ENCODE results near the gene POLR1E.
A peak's percentile ranks its signal among the peaks of the same experiment; 100 is the strongest.

The POLR1E gene, protein sequence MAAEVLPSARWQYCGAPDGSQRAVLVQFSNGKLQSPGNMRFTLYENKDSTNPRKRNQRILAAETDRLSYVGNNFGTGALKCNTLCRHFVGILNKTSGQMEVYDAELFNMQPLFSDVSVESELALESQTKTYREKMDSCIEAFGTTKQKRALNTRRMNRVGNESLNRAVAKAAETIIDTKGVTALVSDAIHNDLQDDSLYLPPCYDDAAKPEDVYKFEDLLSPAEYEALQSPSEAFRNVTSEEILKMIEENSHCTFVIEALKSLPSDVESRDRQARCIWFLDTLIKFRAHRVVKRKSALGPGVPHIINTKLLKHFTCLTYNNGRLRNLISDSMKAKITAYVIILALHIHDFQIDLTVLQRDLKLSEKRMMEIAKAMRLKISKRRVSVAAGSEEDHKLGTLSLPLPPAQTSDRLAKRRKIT

DNA sequence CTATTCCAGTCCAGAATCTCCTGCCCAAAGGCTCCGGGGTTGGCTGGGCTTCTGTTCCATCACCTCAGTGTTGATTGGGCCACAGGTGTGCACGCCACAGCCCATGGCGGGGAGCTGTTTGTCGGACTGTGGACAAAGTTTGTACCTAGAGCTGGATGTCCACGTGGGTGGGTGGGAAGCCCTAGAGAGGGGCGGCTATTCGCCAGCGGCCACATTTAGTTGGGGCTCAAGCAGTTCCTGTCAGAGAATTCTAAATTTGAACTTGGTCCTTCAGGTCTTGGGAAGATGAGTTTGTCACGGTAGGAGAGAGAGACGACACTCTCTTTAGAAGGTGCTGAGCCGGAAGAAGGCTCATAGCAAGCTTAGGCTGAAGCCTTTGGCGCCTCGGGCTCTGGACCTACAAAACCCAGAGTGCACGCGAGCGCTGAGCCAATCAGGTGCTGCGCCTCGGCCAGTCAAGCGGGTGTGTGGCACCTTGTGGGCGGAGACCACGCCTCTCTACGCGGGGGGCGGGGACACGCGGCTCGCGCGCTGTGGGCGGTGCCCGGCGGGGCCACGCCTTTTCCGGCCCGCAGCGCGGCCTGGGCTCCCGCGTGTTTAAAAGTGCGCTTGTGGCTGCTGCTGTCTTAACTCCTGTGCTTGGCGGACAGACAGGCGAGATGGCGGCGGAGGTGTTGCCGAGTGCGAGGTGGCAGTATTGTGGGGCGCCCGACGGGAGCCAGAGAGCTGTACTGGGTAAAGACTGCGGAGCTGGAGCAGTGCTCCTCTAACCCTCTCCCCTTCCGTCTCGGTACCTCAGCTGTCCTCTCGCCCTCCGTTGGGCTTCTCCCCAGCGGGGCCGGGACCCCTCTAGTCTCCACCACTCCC is at the start of gene POLR1E:
TSS of gene POLR1E (plus strand) at position 560 of the 867 bp plus-strand sequence. CDS start at position 660, 100 bp downstream.
- DNase-seq, result peak; percentile 86

DNA sequence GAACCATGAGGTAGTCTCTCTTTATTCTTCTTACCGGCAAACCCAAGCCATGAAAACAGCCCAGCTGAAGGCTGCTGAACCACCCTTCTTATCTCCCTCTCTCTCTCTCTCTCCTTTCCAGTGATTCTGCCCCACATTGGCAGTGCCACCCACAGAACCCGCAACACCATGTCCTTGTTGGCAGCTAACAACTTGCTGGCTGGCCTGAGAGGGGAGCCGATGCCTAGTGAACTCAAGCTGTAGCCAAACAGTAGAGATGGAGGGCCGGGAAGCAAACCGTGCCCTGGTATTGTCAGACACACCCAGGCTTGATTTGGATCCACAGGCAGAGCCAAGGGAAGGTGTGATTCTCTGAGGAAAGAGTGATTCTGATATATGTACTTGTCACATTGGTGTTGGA is 49.2 kb upstream of the POLR1E start:
- no peak for DNase-seq

DNA sequence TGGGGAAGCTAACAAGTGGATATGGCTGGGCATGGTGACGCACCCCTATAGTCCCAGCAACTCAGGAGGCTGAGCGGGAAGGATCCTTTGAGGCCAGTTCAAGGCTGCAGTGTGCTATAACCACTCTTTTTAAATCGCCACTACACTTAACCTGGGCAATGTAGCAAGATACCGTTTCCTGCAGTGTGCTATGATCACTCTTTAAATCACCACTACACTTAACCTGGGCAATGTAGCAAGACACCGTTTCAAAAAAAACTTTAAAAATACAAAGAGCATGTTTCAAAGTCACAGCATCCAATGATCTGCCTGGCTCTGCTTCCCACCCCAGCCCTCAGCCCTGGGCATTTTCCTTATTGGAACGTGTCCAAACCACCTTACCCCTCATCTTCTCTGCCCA is 48.7 kb upstream of the POLR1E start:
- no peak for DNase-seq

DNA sequence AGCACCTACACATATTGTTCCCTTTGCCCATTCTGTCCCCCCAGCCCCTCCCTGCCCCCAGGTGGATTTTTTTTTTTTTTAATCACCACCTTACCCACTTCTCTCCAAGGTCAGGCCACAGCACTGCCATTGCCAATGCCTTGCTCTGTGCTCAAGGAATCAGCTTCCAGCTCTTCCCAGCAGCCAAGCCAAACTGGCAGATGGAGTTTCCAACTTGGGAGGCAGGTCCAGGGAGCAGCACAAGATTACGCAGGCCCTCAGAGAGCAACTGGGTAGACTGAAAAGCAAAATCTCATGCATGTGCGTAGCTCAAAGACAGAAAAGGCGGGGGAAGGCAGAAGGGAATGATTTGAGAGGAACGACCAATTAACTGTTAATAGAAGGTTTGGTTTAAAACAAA is 48.1 kb upstream of the POLR1E start:
- DNase-seq, result no peak

DNA sequence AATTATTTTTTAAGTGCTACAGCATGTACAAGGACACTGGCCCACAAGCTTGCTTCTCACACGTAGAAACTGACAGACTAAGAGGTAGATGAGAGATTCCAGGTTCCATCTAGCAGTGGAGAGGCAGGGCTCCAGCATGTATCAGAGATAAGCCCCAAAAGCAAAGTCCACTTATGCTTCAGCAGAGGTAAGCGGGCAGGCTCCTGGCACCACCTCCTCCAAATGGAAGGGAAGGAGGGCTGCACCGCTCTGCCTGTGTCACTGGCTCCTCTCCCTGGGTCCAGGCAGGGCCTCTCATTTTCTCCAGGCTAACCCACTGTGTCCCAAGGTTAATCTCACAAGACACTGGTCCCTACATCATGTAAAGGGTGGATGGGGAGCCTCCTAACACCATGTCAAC is 47.4 kb upstream of the POLR1E start:
- no peak for DNase-seq

DNA sequence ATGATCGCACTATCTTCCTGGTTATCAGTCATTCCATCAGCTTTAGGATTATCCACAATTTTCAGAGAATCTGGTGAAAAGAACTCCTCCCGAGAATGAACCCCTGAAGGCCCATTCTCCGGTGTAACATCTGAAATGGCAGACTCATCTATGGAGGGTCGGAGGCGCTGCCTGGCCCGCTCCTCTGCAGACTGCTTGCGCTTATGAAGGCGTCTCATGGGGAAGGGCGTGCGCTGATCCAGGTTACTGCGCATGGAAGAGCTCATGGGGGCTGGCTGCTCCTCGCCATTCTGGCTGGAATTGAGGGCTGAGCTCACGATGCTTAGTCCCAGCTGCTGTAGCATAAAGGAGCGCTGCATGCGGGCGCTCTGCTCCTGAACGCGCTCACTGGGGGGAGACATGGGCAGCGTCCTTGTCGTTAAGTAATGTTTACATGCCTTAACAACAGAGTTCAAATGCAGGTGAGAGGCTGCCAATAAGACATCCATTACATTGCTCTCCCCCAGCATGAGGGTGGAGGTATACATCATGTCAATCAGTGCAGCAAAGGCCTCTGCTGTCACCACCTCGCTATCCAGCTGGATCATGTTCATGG is 43.9 kb upstream of the POLR1E start:
- no peak for DNase-seq

DNA sequence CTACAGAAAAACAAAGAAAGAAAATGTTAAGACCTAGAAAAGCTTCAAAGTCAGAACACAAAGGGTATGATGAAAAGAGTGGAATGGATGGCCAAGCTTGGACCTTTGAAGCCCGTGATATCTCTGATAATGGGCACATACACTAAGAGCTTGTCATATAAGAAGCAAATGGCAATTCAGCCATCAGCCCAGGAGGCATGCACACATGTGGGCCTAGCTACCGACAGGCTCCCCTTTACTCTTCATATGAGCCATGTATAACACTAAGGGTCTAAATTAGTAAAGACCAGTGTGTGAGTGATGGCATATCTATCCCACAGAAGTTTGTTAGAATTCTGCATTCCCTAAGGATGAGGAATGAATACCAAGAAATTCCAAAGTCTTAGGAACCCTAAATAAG is 43.2 kb upstream of the POLR1E start:
- no peak for DNase-seq

DNA sequence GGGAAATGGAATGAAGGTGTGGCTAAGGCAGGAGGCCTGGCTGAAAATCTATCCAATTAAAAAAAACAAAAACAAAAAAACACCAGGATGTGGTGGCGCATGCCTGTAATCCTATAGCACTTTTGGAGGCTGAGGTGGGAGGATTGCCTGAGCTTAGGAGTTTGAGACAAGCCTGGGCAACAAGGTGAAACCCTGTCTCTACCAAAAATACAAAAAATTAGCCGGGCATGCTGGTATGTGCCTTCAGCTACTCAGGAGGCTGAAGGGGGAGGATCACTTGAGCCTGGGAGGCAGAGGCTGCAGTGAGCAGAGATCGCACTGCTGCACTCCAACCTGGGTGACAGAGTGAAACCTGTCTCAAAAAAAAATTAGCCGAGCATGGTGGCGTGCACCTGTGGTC is 42.2 kb upstream of the POLR1E start:
- DNase-seq, result no peak

DNA sequence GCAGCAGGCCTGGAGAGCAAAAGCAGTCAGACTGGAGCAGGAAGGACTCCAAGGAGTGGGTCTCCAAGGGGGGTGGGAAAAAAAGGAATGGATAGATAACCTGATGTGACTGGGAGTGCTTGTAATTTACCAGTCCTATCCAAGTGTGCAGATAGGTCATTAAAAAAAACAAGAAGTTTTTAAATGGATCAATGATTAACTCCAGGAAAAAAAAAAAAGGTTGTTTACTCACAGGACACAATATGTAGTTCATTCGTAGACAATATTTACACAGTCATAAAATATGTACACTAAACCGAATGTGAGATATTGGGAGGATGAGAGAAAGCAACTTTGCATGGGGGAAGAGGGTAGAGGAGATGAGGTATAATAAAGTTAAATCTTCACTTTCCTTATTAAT is 40.9 kb upstream of the POLR1E start:
- no peak for DNase-seq

DNA sequence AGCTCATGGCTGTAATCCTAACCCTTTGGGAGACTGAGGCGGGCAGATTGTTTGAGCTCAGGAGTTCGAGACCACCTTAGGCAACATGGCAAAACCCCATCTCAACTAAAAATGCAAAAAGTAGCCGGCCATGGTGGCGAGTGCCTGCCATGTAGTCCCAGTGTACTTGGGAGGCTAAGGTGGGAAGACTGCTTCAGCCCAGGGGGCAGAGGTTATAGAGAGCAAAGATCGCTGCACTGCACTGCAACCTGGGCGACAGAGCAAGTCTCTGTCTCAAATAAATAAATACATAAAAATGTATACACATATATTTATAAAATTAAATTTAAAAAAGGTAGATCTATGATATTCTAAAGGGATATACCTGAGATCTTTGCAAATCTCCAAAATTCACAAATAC is 39.9 kb upstream of the POLR1E start:
- DNase-seq, result no peak

DNA sequence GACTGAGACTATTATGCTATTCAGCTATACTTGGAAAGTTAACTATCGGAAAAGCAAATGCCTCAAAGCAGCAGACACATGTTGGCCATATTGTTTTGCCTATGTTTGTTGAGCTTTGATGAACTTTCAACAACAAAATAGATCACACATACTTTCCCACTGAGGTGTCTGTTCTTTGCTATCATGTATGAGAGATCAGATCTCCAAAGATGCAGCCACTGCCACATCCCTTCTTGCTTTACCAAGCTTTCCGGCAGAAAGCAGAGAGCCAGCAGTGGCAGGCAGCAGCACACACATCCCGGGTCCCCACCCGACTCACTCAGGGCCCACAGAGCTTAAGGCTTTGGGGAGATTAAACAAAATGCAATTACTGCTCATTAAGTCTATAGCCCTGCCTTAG is 39.3 kb upstream of the POLR1E start:
- DNase-seq, result no peak

DNA sequence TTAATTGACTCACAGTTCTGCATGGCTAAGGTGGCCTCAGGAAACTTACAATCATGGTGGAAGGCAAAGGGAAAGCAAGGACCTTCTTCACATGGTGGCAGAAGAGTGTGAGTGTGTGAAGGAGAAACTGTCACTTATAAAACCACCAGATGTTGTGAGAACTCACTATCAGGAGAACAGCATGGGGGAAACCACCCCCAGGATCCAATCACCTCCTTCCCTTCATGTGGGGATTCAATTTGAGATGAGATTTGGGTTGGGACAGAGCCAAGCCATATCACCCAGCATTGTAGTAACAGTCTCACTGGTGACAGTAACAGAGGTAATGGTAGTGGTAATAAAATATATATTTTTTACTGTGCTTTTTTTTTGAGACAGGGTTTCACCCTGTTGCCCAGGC is 38.6 kb upstream of the POLR1E start:
- DNase-seq, result no peak

DNA sequence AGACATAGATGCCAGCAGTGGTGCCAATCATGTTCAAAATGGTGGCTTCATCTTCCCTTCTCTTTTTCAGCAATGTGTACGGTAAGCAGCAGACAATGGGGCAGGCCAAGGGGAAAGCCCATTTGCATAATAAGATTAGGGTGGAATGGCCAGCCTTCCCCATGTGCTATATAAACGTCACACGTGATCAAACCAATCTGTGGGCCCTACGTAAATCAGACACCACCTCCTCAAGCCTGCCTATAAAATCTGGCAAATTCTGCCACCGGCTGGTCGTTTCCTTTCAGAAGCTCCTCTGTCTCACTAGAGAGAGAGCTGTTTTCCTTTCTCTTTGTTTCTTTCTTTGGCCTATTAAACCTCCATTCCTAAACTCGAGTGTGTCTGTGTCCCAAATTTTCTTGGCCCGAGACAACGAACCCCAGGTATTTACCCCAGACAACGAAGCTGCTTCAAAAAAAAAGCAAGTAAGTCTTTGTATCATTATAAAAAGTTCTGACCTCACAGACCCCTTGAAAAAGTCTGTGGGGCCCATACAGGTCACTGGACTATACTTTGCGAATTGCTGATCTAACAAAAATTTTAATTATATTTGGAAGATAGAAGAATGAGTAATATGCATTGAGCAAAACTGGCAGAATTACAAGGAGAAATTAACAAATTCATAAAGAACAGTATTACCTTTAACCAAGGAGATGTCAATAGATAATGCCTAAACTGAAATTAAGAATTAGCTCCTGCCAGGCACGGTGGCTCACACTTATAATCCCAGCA is 35.7 kb upstream of the POLR1E start:
- no peak for DNase-seq

DNA sequence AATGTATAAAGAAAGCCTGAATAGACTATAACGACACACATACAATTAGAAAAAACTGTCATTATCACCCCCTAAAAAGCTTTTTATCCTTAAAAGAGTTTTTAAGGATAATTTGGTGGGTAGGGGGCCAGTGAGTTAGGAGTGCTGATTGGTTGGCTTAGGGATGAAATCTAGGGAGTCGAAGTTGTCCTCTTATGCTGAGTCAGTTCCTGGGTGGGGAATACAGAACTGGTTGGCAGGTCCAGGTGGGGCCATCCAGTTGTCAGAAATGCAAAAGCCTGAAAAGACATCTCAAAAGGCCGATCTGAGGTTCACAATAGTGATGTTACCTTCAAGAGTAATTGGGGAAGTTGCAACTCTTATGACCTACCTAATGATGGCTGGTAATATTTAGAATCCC is 34.1 kb upstream of the POLR1E start:
- no peak for DNase-seq

DNA sequence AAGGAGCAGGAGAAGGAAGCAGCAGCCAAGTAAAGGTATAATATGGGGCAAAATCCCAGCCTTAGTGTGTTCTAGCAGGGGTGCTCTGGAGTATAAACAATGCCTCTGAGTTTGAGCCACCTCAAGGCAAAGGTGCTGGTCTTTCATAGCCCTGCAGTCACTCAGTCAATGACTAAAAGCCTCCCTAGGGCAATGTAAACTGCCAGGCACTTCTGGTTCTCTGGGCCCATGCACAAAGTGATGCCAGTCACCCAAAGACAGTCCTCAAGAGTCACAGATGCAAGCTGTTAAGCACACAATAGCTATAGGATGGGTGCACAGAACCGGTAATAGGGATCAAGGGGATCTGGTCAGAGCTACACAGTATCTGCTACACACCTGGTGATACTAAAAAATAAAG is 33.1 kb upstream of the POLR1E start:
- no peak for DNase-seq

DNA sequence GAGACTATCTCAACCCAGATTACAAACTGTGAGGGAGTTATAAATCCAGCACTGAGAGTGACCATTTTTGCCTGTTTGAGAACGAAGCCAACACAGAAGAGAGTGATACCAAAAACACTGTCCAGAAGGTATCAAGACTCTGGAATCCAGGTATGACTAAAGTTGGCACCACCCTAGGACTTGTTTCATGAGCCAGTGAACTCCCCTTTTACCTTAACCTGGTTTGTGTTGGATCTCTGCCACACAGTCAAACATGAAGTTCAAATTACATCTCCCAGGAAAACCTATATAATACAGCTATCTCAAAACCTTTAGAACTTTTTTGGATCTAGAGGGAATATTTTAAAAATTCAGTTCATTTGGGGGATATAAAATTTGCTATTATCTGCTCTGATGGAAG is 31.9 kb upstream of the POLR1E start:
- no peak for DNase-seq

DNA sequence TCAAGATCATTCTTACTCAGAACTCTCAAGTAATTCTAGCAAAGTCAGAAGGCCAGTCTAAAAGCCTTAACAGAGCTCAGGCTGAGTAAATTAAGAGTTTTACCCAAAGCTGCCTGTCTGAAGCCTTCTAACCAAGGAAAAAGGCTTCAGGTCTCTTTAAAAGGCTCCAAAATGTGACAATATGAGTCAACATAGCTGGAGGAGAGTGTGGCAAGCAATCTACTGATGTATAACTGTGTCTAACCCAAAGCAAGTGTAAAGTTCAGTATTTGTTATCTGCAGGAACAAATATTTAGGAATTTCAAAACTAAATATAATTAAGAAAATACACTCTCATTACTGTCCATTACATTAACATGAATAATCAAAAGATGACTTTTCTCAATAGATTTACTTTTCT is 31.5 kb upstream of the POLR1E start:
- no peak for DNase-seq

DNA sequence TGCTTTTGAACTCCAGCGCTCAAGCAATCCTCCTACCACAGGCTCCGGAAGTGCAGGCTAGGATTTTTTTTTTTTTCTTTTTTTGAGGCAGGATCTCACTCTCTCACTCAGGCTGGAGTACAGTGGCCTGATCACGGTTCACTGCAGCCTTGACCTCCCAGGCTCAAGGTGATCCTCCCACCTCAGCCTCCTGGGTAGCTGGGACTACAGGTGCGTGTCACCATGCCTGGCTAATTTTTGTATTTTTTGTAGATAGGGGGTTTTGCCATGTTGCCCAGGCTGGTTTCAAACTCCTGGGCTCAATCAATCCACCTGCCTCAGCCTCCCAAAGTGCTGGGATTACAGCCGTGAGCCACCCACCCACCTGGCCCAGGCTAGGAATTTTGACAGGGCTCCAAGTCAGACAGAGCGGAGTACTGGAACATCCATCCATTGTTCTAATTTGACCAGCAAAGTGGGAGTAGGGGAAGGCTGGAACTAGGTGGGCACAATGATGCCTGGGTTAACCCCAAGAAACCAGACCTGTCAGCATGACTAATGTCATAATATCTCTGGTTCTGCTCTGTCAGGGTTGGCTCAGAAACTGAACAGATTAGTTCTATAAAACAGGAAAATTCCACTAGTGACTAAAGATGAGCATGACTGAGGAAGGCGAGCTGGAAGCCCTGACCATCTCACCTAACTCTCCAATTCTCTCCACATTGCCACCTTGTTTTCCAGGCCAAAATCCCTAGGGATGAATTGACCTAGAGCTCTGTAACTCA is 29.7 kb upstream of the POLR1E start:
- DNase-seq, result no peak

DNA sequence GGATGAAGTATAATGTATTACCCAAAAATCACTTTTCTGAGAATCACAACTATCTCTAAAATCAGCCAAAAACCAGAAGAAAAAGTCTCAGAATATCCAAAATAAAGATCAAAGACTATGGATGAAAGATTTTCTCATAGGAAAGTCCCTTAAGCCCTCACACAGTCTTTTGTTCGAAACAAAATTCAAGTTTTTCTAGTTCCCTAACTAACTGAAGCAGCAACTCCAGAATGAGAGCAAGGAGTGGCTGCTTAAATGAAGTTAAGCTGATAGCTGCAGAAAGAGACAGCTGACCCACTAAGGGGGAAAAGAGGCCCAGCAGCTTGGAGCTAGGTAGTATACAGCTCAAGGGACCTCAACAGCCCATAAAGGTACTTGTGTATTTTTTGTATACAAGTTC is 28.9 kb upstream of the POLR1E start:
- DNase-seq, result no peak

DNA sequence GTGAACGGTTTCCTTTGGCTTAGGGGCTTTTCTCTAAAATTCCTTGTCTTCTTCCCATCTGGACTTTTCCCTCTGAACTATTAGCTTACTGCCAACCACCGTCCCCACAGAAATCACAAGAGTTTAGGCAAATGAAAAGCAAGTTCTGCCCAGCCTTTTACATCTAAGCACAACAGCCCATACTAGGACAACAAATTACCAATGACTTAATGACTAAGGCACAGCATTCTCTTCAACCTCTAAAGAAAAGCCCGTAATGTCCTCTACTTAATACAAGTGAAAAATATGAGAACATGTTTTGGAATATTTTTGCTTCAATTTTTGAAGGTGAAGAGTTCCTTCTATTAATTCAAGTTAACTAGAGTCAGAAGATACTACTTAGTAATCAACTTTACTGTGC is 21.7 kb upstream of the POLR1E start:
- DNase-seq, result no peak

DNA sequence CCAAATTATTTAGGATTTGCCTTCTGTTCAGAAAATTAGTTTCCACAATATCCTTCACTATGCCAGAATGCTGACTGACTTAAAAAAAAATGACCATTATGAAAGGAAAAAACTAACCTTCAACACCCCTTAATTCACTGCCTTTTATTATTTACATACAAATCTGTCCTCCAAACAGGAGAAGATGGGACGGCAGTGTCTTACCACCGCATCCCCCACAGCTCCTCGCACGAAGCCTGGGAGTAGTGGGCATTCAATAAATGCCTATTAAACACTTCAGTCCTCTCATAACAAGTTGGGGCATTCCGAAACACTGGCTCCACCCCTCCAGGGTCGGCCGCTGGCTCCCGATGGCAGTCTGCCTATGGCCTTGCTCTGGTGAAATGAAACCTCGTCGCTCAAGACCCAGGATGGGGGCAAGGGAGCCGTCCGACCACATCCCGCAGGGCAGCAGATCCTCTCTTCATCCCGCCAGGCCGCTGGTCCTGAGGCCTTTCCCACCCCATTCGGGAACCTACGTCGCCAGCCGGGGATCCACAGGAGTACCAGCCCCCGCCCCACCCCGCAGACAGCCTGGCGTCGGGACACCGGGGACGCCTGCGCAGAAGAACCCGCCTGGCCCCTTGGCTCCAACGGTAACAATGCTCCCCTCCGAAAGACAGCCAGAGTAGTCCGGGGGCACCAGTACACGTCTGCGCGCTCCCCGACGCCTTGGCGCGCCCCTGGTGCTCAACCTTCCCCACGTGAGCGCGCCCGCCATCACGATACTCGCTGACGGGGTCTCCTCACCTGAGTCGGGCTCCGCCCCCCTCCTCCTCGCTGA is 21.1 kb upstream of the POLR1E start:
- DNase-seq, result peak; percentile 83

Measured in NCI-H226 (cell line).